ENCODE measurements around the gene ASB10. TPM values are rescaled to one million over a fixed set of nuclear protein-coding genes. Genes with fewer than 3 reads are reported as not detected.

The ASB10 gene
- total and polyA plus RNA-seq, 2 of the 4 experiments (the other 2 are of a cell fraction), result not detected

DNA sequence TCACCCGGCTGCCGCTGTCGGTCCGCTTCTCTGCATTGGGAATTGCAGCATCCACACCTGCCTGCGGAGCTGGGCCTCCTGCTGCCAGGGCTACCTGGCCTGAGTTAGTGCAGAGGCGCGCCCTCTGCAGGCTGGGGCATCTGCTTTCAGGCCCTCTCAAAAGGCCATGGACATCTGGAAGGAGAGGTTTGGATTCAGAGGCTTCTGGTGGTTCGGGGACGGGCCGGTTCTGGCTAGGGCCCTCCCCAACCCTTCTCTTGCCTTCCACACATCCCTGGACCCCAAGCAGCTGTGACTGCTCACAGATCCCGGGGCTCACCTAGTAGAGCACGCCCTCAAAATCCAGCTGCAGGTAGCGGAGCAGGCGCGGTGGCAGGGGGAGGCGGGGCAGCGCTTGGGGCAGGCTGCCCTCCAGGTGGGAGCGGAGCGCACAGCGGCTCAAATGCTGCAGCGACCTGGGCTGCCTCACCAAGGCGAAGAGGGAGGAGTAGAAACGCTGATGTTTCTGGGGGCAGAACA lies 11.2 kb downstream of the ASB10 start:
- Histone ChIP-seq H3K27me3 (ENCODE audit: control insufficient read depth, insufficient read depth, low read length) (peaks cover 61% of the 10 kb centered on the region), H2AK9ac (replicated peaks; ENCODE audit: low read depth, low read length, poor library complexity) (no peak overlapping the region), H2BK15ac (ENCODE audit: low read depth, low read length) (no peak overlapping the region), H3K4me3 (ENCODE audit: insufficient read depth, low read depth, low read length) (no peak overlapping the region), H3K4me1 (ENCODE audit: control insufficient read depth, insufficient read depth, low read length) (no peaks in the 10 kb centered on the region), H3K56ac (ENCODE audit: extremely low read depth, insufficient read depth, low read length) (no peak overlapping the region), H2BK5ac (ENCODE audit: low read depth, low read length, poor library complexity, severe bottlenecking) (no peak overlapping the region), H2BK20ac (ENCODE audit: low read depth, low read length) (no peak overlapping the region), H3K9me3 (ENCODE audit: control insufficient read depth, insufficient read depth, low read length) (no peaks in the 10 kb centered on the region; the same call in 1 of the 2 replicates), H4K8ac (ENCODE audit: low read depth in 2 of 2, low read length in 2 of 2) (no peak overlapping the region), H3K4me2 (ENCODE audit: low read depth, low read length) (no peak overlapping the region), H4K20me1 (ENCODE audit: insufficient read depth, low read length) (no peaks in the 10 kb centered on the region), H4K91ac (ENCODE audit: insufficient read depth, low read depth, low read length) (no peak overlapping the region), H3K4ac (ENCODE audit: low read depth, low read length) (no peak overlapping the region), H4K5ac (ENCODE audit: low read depth, low read length) (no peak overlapping the region), H3K18ac (ENCODE audit: low read depth, low read length) (no peak overlapping the region), H3K79me1 (ENCODE audit: low read depth in 1 of 2, low read length in 2 of 2) (no peaks in the 10 kb centered on the region), H3K14ac (replicated peaks; ENCODE audit: low read depth, low read length) (no peak overlapping the region), H2BK120ac (ENCODE audit: low read depth, low read length) (no peak overlapping the region), H2AFZ (replicated peaks; ENCODE audit: low read length, poor library complexity) (no peak overlapping the region), H3K9me1 (ENCODE audit: insufficient read depth, low read length) (no peaks in the 10 kb centered on the region), H3K36me3 (ENCODE audit: control insufficient read depth, insufficient read depth, low read length) (no peaks in the 10 kb centered on the region), H3K27ac (ENCODE audit: insufficient read depth, low read length) (no peak overlapping the region), H3K23ac (ENCODE audit: low read depth, low read length) (no peak overlapping the region), H3K9ac (ENCODE audit: low read depth, low read length) (no peak overlapping the region), H2AK5ac (ENCODE audit: low read depth, low read length) (no peak overlapping the region)
- no TSS peak for BruUV-seq (replicated peaks)
- CTCF ChIA-PET, result no interaction called here
- ATAC-seq (ENCODE audit: low read depth) (no peak), DNase-seq (no peak)
- POLR2A ChIA-PET (ENCODE audit: unreplicated experiment), result no interaction called here
- dilution Hi-C loops (cut with HindIII; ENCODE audit: low sequenced_read_pairs, unreplicated experiment), result no loop called here
- no peak for TF ChIP-seq NFE2L2 (IDR thresholded peaks at IDR 0.05; ENCODE audit: low read depth, low read length)
- TF ChIP-seq, protein P1, sequence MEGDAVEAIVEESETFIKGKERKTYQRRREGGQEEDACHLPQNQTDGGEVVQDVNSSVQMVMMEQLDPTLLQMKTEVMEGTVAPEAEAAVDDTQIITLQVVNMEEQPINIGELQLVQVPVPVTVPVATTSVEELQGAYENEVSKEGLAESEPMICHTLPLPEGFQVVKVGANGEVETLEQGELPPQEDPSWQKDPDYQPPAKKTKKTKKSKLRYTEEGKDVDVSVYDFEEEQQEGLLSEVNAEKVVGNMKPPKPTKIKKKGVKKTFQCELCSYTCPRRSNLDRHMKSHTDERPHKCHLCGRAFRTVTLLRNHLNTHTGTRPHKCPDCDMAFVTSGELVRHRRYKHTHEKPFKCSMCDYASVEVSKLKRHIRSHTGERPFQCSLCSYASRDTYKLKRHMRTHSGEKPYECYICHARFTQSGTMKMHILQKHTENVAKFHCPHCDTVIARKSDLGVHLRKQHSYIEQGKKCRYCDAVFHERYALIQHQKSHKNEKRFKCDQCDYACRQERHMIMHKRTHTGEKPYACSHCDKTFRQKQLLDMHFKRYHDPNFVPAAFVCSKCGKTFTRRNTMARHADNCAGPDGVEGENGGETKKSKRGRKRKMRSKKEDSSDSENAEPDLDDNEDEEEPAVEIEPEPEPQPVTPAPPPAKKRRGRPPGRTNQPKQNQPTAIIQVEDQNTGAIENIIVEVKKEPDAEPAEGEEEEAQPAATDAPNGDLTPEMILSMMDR (conservative IDR thresholded peaks at IDR 0.05; ENCODE audit: low read depth, low read length), result no peak
- no peak for TF ChIP-seq CHD1 (IDR thresholded peaks at IDR 0.05; ENCODE audit: low read depth, low read length)
- TF ChIP-seq MAZ (IDR thresholded peaks at IDR 0.05; ENCODE audit: borderline replicate concordance, low read depth, low read length), result no peak
- no peak for TF ChIP-seq RCOR1 (IDR thresholded peaks at IDR 0.05; ENCODE audit: insufficient replicate concordance, low read length)
- TF ChIP-seq, protein P2, sequence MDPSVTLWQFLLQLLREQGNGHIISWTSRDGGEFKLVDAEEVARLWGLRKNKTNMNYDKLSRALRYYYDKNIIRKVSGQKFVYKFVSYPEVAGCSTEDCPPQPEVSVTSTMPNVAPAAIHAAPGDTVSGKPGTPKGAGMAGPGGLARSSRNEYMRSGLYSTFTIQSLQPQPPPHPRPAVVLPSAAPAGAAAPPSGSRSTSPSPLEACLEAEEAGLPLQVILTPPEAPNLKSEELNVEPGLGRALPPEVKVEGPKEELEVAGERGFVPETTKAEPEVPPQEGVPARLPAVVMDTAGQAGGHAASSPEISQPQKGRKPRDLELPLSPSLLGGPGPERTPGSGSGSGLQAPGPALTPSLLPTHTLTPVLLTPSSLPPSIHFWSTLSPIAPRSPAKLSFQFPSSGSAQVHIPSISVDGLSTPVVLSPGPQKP (IDR thresholded peaks at IDR 0.05; ENCODE audit: borderline replicate concordance, low read depth, low read length), result no peak
- TF ChIP-seq CEBPB (IDR thresholded peaks at IDR 0.05; ENCODE audit: low read depth, low read length), result no peak
- TF ChIP-seq USF2 (IDR thresholded peaks at IDR 0.05; ENCODE audit: low read depth, low read length), result no peak
- no peak for TF ChIP-seq SMC3 (IDR thresholded peaks at IDR 0.05; ENCODE audit: low read depth, low read length)
- TF ChIP-seq BHLHE40 (IDR thresholded peaks at IDR 0.05; ENCODE audit: low read depth, low read length), result no peak
- in situ Hi-C loops (cut with MboI; ENCODE audit: low sequenced_read_pairs), result no loop called here
- intact Hi-C loops (cut with micrococcal nuclease), result no loop called here
- 67% methylated on average over 5 of the region's 23 CpGs; no CpG with 5 or more reads in 1 of the 2 experiments for WGBS, 2 experiments (ENCODE audit: extremely low coverage in 2 of 2, insufficient read length in 1 of 2)

All from IMR-90 (cell line).